Neural progenitor cell (in vitro differentiated cells): ENCODE data around the gene TBX21.

Experiments used
- EZH2 ChIP-seq: fragments of 200-600 bp; sonication (generic); IDR thresholded peaks from 2 replicates; pipeline ENCODE4 v1.6.1; 2017; ENCODE audit warnings: antibody characterized with exemption, mild to moderate bottlenecking, moderate library complexity
- EZH2phosphoT487 ChIP-seq: fragments of 200-600 bp; sonication (generic); IDR thresholded peaks from 2 replicates; pipeline ENCODE4 v1.6.1; 2017; ENCODE audit warnings: antibody characterized with exemption
- TF ChIP-seq, protein P1 (sequence below): fragments of 200-600 bp; sonication (generic); IDR thresholded peaks from 2 replicates; pipeline ENCODE4 v1.5.1; 2017; ENCODE audit warnings: antibody characterized with exemption, mild to moderate bottlenecking

DNA sequence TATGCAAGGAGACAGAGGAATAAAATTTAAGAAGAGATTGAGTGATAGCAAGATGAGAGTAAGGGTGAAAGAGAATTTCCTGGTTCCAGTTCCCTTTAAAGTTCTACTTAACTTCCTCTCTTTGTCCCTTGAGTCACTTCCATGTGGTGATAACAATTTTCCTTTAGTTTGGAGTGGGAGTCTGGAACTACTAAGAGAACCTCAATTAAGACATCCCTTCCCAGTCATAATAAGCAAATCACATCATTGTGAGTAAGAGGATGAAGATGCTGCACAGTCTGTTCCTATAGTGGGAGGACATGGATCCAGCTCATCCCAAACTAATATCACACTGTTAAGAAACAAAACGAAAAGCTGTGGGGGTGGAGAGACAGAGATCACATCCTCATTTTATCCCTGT lies 24.4 kb downstream of the TBX21 start:
- TF ChIP-seq, protein P1, sequence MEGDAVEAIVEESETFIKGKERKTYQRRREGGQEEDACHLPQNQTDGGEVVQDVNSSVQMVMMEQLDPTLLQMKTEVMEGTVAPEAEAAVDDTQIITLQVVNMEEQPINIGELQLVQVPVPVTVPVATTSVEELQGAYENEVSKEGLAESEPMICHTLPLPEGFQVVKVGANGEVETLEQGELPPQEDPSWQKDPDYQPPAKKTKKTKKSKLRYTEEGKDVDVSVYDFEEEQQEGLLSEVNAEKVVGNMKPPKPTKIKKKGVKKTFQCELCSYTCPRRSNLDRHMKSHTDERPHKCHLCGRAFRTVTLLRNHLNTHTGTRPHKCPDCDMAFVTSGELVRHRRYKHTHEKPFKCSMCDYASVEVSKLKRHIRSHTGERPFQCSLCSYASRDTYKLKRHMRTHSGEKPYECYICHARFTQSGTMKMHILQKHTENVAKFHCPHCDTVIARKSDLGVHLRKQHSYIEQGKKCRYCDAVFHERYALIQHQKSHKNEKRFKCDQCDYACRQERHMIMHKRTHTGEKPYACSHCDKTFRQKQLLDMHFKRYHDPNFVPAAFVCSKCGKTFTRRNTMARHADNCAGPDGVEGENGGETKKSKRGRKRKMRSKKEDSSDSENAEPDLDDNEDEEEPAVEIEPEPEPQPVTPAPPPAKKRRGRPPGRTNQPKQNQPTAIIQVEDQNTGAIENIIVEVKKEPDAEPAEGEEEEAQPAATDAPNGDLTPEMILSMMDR: no peak
- TF ChIP-seq EZH2phosphoT487 (no peak), EZH2 (no peak)
